HEK293 (cell line): ENCODE measurements around the gene CAMK2D.
A peak's percentile ranks its signal among the peaks of the same experiment; 100 is the strongest.

Experiments used
- REPIN1 ChIP-seq: fragments of 450-650 bp; formaldehyde crosslinking; IDR thresholded peaks from 2 replicates; pipeline ENCODE4 v1.5.1; 2017; ENCODE audit warnings: missing biosample characterization, missing genetic modification characterization, low read depth
- SP3 ChIP-seq: fragments of 450-650 bp; formaldehyde crosslinking; IDR thresholded peaks from 2 replicates; pipeline ENCODE4 v1.5.1; 2016; ENCODE audit warnings: missing biosample characterization, missing genetic modification characterization
- YY1 ChIP-seq: fragments of 450-650 bp; formaldehyde crosslinking; IDR thresholded peaks from 2 replicates; pipeline ENCODE4 v1.5.1; 2018; ENCODE audit warnings: missing biosample characterization, missing genetic modification characterization
- ZFP69B ChIP-seq: fragments of 450-650 bp; formaldehyde crosslinking; IDR thresholded peaks from 2 replicates; pipeline ENCODE4 v1.5.1; 2016; ENCODE audit warnings: missing biosample characterization, missing genetic modification characterization
- ZNF132 ChIP-seq: fragments of 450-650 bp; formaldehyde crosslinking; IDR thresholded peaks from 2 replicates; pipeline ENCODE4 v1.5.1; 2017; ENCODE audit warnings: missing biosample characterization, missing genetic modification characterization, borderline replicate concordance
- ZNF140 ChIP-seq: fragments of 450-650 bp; formaldehyde crosslinking; IDR thresholded peaks from 2 replicates; pipeline ENCODE4 v1.5.1; 2016; ENCODE audit warnings: missing biosample characterization, missing genetic modification characterization
- ZNF169 ChIP-seq: fragments of 450-650 bp; formaldehyde crosslinking; IDR thresholded peaks from 2 replicates; pipeline ENCODE4 v1.5.1; 2016; ENCODE audit warnings: missing biosample characterization, missing genetic modification characterization
- ZNF175 ChIP-seq: fragments of 450-650 bp; formaldehyde crosslinking; IDR thresholded peaks from 2 replicates; pipeline ENCODE4 v1.5.1; 2016; ENCODE audit warnings: missing biosample characterization, missing genetic modification characterization
- ZNF274 ChIP-seq, 2 experiments: fragments of 200-500 bp in 1 of 2; fragments of 450-650 bp in 1 of 2; sonication (Bioruptor generic) in 1 of 2; formaldehyde crosslinking in 1 of 2; IDR thresholded peaks; 2 replicates each; pipeline versions ENCODE4 v1.5.1 to v1.6.1; 2014 to 2016; ENCODE audit warnings: borderline replicate concordance in 1 of 2, inconsistent platforms in 1 of 2, low read length in 1 of 2, missing biosample characterization in 1 of 2, missing genetic modification characterization in 1 of 2
- ZNF292 ChIP-seq: fragments of 450-650 bp; formaldehyde crosslinking; IDR thresholded peaks from 2 replicates; pipeline ENCODE4 v1.5.1; 2016; ENCODE audit warnings: low read depth, missing biosample characterization, missing genetic modification characterization, borderline replicate concordance
- ZNF404 ChIP-seq: fragments of 450-650 bp; formaldehyde crosslinking; IDR thresholded peaks from 2 replicates; pipeline ENCODE4 v1.5.1; 2017; ENCODE audit warnings: missing biosample characterization, missing genetic modification characterization
- ZNF530 ChIP-seq: fragments of 450-650 bp; formaldehyde crosslinking; IDR thresholded peaks from 2 replicates; pipeline ENCODE4 v1.5.1; 2016; ENCODE audit warnings: low read depth, missing biosample characterization, missing genetic modification characterization
- ZNF549 ChIP-seq: fragments of 450-650 bp; IDR thresholded peaks from 2 replicates; pipeline ENCODE4 v1.5.1; 2018; ENCODE audit warnings: missing biosample characterization, missing genetic modification characterization, mild to moderate bottlenecking, inconsistent platforms, moderate library complexity
- ZNF600 ChIP-seq: fragments of 450-650 bp; formaldehyde crosslinking; IDR thresholded peaks from 2 replicates; pipeline ENCODE4 v1.5.1; 2016; ENCODE audit warnings: missing biosample characterization, missing genetic modification characterization
- ZNF610 ChIP-seq: fragments of 450-650 bp; formaldehyde crosslinking; IDR thresholded peaks from 2 replicates; pipeline ENCODE4 v1.5.1; 2016; ENCODE audit warnings: missing biosample characterization, missing genetic modification characterization, borderline replicate concordance
- ZNF621 ChIP-seq: fragments of 450-650 bp; formaldehyde crosslinking; IDR thresholded peaks from 2 replicates; pipeline ENCODE4 v1.5.1; 2017; ENCODE audit warnings: missing biosample characterization, missing genetic modification characterization
- ZNF624 ChIP-seq: fragments of 450-650 bp; formaldehyde crosslinking; IDR thresholded peaks from 2 replicates; pipeline ENCODE4 v1.5.1; 2017; ENCODE audit warnings: missing biosample characterization, missing genetic modification characterization
- ZNF785 ChIP-seq: fragments of 450-650 bp; formaldehyde crosslinking; IDR thresholded peaks from 2 replicates; pipeline ENCODE4 v1.5.1; 2016; ENCODE audit warnings: missing biosample characterization, missing genetic modification characterization
- ZNF792 ChIP-seq: fragments of 450-650 bp; formaldehyde crosslinking; IDR thresholded peaks from 2 replicates; pipeline ENCODE4 v1.5.1; 2016; ENCODE audit warnings: missing biosample characterization, missing genetic modification characterization
- TF ChIP-seq, protein P1 (sequence below): fragments of 450-650 bp; formaldehyde crosslinking; conservative IDR thresholded peaks from 2 replicates; pipeline ENCODE4 v1.5.1; 2016; ENCODE audit warnings: low read depth, missing biosample characterization, missing genetic modification characterization
- TF ChIP-seq, protein P2 (sequence below): fragments of 450-650 bp; formaldehyde crosslinking; IDR thresholded peaks from 2 replicates; pipeline ENCODE4 v1.5.1; 2016; ENCODE audit warnings: missing biosample characterization, missing genetic modification characterization
- TF ChIP-seq, protein P3 (sequence below): fragments of 450-650 bp; formaldehyde crosslinking; IDR thresholded peaks from 2 replicates; pipeline ENCODE4 v1.5.1; 2016; ENCODE audit warnings: missing biosample characterization, missing genetic modification characterization
- TF ChIP-seq, protein P4 (sequence below): fragments of 450-650 bp; formaldehyde crosslinking; IDR thresholded peaks from 2 replicates; pipeline ENCODE4 v1.5.1; 2017; ENCODE audit warnings: missing biosample characterization, missing genetic modification characterization
- TF ChIP-seq, protein P5 (sequence below): fragments of 450-650 bp; formaldehyde crosslinking; IDR thresholded peaks from 2 replicates; pipeline ENCODE4 v1.5.1; 2016; ENCODE audit warnings: missing biosample characterization, missing genetic modification characterization
- TF ChIP-seq, protein P6 (sequence below): fragments of 450-650 bp; formaldehyde crosslinking; IDR thresholded peaks from 2 replicates; pipeline ENCODE4 v1.5.1; 2016; ENCODE audit warnings: missing biosample characterization, missing genetic modification characterization

CAMK2D gene

DNA sequence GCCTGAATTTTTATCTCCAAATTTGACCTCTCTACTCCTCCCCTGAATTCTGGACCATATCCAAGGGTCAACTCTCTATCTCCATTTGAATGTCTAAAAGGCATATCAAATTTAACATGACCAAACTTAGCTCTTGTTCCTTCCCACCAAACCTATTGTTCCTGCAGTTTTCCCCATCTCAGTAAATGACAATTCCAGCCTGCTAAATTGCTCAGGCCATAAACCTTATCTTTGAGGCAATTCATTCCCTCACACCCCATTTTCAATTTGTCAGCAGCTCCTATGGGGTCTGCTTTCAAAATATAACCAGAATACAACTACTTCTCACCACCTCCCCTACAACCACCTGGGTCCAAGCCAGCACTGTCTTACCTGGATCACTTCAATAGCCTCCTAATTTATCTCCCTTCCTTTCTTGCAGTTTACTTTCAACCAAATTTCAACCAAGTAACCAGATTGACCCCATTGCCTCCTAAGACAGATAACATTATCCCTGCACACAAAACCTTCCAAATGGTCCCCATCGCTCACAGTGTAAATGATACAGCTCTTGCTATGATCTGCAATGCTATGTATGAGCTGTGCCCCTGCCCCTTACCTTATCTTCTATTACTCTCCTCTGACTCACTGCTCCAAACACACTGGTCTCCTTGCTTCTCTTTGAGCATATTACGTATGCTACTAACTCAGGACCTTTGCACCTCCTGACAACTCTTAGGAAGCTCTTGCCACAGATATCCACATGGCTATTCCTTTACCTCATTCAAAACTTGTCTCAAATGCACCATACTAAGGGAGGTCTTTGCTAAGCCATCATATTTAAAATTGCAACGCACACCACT is 66.0 kb downstream of the CAMK2D start (continued):
- no peak for TF ChIP-seq ZNF132
- no peak for TF ChIP-seq ZNF530 (tag by site-specific recombination)
- TF ChIP-seq, protein P1, sequence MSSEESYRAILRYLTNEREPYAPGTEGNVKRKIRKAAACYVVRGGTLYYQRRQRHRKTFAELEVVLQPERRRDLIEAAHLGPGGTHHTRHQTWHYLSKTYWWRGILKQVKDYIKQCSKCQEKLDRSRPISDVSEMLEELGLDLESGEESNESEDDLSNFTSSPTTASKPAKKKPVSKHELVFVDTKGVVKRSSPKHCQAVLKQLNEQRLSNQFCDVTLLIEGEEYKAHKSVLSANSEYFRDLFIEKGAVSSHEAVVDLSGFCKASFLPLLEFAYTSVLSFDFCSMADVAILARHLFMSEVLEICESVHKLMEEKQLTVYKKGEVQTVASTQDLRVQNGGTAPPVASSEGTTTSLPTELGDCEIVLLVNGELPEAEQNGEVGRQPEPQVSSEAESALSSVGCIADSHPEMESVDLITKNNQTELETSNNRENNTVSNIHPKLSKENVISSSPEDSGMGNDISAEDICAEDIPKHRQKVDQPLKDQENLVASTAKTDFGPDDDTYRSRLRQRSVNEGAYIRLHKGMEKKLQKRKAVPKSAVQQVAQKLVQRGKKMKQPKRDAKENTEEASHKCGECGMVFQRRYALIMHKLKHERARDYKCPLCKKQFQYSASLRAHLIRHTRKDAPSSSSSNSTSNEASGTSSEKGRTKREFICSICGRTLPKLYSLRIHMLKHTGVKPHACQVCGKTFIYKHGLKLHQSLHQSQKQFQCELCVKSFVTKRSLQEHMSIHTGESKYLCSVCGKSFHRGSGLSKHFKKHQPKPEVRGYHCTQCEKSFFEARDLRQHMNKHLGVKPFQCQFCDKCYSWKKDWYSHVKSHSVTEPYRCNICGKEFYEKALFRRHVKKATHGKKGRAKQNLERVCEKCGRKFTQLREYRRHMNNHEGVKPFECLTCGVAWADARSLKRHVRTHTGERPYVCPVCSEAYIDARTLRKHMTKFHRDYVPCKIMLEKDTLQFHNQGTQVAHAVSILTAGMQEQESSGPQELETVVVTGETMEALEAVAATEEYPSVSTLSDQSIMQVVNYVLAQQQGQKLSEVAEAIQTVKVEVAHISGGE (tag by site-specific recombination) = no peak
- TF ChIP-seq, protein P2, sequence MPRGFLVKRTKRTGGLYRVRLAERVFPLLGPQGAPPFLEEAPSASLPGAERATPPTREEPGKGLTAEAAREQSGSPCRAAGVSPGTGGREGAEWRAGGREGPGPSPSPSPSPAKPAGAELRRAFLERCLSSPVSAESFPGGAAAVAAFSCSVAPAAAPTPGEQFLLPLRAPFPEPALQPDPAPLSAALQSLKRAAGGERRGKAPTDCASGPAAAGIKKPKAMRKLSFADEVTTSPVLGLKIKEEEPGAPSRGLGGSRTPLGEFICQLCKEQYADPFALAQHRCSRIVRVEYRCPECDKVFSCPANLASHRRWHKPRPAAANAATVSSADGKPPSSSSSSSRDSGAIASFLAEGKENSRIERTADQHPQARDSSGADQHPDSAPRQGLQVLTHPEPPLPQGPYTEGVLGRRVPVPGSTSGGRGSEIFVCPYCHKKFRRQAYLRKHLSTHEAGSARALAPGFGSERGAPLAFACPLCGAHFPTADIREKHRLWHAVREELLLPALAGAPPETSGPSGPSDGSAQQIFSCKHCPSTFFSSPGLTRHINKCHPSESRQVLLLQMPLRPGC = 0 out of 2 replicates have a peak, but pooled peaks have one; percentile 54
- TF ChIP-seq, protein P3, sequence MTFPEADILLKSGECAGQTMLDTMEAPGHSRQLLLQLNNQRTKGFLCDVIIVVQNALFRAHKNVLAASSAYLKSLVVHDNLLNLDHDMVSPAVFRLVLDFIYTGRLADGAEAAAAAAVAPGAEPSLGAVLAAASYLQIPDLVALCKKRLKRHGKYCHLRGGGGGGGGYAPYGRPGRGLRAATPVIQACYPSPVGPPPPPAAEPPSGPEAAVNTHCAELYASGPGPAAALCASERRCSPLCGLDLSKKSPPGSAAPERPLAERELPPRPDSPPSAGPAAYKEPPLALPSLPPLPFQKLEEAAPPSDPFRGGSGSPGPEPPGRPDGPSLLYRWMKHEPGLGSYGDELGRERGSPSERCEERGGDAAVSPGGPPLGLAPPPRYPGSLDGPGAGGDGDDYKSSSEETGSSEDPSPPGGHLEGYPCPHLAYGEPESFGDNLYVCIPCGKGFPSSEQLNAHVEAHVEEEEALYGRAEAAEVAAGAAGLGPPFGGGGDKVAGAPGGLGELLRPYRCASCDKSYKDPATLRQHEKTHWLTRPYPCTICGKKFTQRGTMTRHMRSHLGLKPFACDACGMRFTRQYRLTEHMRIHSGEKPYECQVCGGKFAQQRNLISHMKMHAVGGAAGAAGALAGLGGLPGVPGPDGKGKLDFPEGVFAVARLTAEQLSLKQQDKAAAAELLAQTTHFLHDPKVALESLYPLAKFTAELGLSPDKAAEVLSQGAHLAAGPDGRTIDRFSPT = peak; percentile 32; the same call in 1 of the 2 replicates
- no peak for TF ChIP-seq ZNF549
- TF ChIP-seq, protein P4, sequence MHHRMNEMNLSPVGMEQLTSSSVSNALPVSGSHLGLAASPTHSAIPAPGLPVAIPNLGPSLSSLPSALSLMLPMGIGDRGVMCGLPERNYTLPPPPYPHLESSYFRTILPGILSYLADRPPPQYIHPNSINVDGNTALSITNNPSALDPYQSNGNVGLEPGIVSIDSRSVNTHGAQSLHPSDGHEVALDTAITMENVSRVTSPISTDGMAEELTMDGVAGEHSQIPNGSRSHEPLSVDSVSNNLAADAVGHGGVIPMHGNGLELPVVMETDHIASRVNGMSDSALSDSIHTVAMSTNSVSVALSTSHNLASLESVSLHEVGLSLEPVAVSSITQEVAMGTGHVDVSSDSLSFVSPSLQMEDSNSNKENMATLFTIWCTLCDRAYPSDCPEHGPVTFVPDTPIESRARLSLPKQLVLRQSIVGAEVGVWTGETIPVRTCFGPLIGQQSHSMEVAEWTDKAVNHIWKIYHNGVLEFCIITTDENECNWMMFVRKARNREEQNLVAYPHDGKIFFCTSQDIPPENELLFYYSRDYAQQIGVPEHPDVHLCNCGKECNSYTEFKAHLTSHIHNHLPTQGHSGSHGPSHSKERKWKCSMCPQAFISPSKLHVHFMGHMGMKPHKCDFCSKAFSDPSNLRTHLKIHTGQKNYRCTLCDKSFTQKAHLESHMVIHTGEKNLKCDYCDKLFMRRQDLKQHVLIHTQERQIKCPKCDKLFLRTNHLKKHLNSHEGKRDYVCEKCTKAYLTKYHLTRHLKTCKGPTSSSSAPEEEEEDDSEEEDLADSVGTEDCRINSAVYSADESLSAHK (tag by site-specific recombination) = peak; percentile 75
- 0 out of 2 replicates have a peak, but pooled peaks have one; percentile 22 for TF ChIP-seq ZNF600 (tag by site-specific recombination)
- TF ChIP-seq ZNF140 (tag by site-specific recombination) = no peak
- TF ChIP-seq REPIN1 (tag by site-specific recombination) = no peak
- TF ChIP-seq ZNF175 = no peak
- no peak for TF ChIP-seq ZNF792 (tag by site-specific recombination)
- no peak for TF ChIP-seq ZNF621
- TF ChIP-seq ZNF404 (tag by site-specific recombination) = no peak
- TF ChIP-seq YY1 (tag by site-specific recombination) = no peak
- TF ChIP-seq ZFP69B (tag by site-specific recombination) = no peak
- no peak for TF ChIP-seq ZNF274 (IDR thresholded peaks at IDR 0.05; ENCODE audit: low read length)
- no peak for TF ChIP-seq ZNF274 (tag by site-specific recombination; IDR thresholded peaks at IDR 0.05; ENCODE audit: borderline replicate concordance)
- TF ChIP-seq, protein P5, sequence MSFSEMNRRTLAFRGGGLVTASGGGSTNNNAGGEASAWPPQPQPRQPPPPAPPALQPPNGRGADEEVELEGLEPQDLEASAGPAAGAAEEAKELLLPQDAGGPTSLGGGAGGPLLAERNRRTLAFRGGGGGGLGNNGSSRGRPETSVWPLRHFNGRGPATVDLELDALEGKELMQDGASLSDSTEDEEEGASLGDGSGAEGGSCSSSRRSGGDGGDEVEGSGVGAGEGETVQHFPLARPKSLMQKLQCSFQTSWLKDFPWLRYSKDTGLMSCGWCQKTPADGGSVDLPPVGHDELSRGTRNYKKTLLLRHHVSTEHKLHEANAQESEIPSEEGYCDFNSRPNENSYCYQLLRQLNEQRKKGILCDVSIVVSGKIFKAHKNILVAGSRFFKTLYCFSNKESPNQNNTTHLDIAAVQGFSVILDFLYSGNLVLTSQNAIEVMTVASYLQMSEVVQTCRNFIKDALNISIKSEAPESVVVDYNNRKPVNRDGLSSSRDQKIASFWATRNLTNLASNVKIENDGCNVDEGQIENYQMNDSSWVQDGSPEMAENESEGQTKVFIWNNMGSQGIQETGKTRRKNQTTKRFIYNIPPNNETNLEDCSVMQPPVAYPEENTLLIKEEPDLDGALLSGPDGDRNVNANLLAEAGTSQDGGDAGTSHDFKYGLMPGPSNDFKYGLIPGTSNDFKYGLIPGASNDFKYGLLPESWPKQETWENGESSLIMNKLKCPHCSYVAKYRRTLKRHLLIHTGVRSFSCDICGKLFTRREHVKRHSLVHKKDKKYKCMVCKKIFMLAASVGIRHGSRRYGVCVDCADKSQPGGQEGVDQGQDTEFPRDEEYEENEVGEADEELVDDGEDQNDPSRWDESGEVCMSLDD (tag by site-specific recombination) = no peak
- TF ChIP-seq ZNF610 = 0 out of 2 replicates have a peak, but pooled peaks have one; percentile 20
- no peak for TF ChIP-seq ZNF169 (tag by site-specific recombination)
- TF ChIP-seq SP3 (tag by site-specific recombination) = no peak
- TF ChIP-seq, protein P6, sequence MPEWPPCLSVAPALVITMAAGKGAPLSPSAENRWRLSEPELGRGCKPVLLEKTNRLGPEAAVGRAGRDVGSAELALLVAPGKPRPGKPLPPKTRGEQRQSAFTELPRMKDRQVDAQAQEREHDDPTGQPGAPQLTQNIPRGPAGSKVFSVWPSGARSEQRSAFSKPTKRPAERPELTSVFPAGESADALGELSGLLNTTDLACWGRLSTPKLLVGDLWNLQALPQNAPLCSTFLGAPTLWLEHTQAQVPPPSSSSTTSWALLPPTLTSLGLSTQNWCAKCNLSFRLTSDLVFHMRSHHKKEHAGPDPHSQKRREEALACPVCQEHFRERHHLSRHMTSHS (tag by site-specific recombination) = no peak
- no peak for TF ChIP-seq ZNF785 (tag by site-specific recombination)
- no peak for TF ChIP-seq ZNF624 (tag by site-specific recombination)
- no peak for TF ChIP-seq ZNF292 (tag by site-specific recombination)
